Measurements from ENCODE around the gene STUB1. TPM values are rescaled to one million over a fixed set of nuclear protein-coding genes. Genes with fewer than 3 reads are reported as not detected.
A peak's percentile ranks its signal among the peaks of the same experiment; 100 is the strongest.

Gene STUB1
- total RNA-seq, 6 experiments from 2014 or later = 128 to 161 (median 141) TPM

DNA sequence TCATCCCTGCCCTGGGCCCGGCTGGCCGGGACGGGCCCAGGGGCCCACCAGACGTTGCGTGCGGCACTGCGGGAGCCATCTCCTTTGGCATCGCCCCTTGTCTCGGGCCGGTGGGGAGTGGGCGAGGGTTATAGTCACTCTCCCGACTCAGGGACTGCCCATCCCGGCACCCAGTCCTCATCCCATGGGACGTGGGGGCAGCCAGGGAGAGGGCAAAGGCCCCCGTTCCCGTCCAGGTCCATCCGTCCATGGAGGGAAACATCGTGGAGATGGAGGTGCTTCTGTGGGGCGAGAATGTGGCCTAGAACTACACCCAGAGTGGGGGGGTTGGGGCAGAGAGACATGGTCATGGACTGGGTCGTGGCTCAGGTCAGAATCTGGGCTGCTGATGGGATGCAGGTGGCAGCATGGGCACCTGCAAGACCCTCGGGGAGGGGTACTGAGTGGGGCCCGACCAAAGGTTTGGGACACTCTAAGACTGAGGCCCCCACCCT is 33.5 kb upstream of the STUB1 start:
- Mint-ChIP-seq H3K27ac (no peak overlapping the region; the same call in 1 of the 2 replicates), H3K4me1 (ENCODE audit: low read depth) (0 out of 2 replicates have a peak, but pooled peaks cover 5% of the 10 kb centered on the region), H3K36me3 (ENCODE audit: low read depth) (no peaks in the 10 kb centered on the region), H3K27me3 (ENCODE audit: insufficient read depth) (peaks cover 3% of the 10 kb centered on the region), H3K9me3 (no peaks in the 10 kb centered on the region), H3K4me3 (no peak overlapping the region)
- TF ChIP-seq CTCF (IDR thresholded peaks at IDR 0.05) = no peak
- no peak for DNase-seq

- Mint-ChIP-seq H3K4me1 (ENCODE audit: low read depth) (0 out of 2 replicates have a peak, but pooled peaks cover 5% of the 10 kb centered on the region), H3K9me3 (no peaks in the 10 kb centered on the region), H3K4me3 (no peak overlapping the region; the same call in 1 of the 2 replicates), H3K27ac (no peak overlapping the region), H3K27me3 (ENCODE audit: insufficient read depth) (peaks cover 3% of the 10 kb centered on the region), H3K36me3 (ENCODE audit: low read depth) (no peaks in the 10 kb centered on the region)
- DNase-seq = no peak
- no peak for TF ChIP-seq CTCF (IDR thresholded peaks at IDR 0.05)
Measured at GRCh38 chr16:647173-647902, 32.9 kb upstream of the STUB1 start.

GRCh38 chr16:648071-648780 is 32.0 kb upstream of the STUB1 start:
- Mint-ChIP-seq H3K27me3 (ENCODE audit: insufficient read depth) (peaks cover 3% of the 10 kb centered on the region), H3K4me1 (ENCODE audit: low read depth) (0 out of 2 replicates have a peak, but pooled peaks cover 5% of the 10 kb centered on the region), H3K36me3 (ENCODE audit: low read depth) (no peaks in the 10 kb centered on the region), H3K27ac (peak overlapping the region; percentile 88), H3K9me3 (no peaks in the 10 kb centered on the region), H3K4me3 (peak overlapping the region; percentile 89)
- peak; percentile 67 for TF ChIP-seq CTCF (IDR thresholded peaks at IDR 0.05)
- DNase-seq = no peak

GRCh38 chr16:648781-649589 is 31.2 kb upstream of the STUB1 start, which contains the start of gene WDR90:
Gene WDR90, plus strand, starts transcription at chr16:649365. Its CDS starts 52 bp downstream, at chr16:649417.
- no peak for TF ChIP-seq CTCF (IDR thresholded peaks at IDR 0.05)
- Mint-ChIP-seq H3K27me3 (ENCODE audit: insufficient read depth) (peaks cover 3% of the 10 kb centered on the region), H3K4me3 (peak within 1 kb of the TSS; percentile 89), H3K36me3 (ENCODE audit: low read depth) (no peaks in the 10 kb centered on the region), H3K27ac (peak within 1 kb of the TSS; percentile 88), H3K9me3 (no peaks in the 10 kb centered on the region), H3K4me1 (ENCODE audit: low read depth) (0 out of 2 replicates have a peak, but pooled peaks cover 5% of the 10 kb centered on the region)
- DNase-seq = peak; percentile 80

- Mint-ChIP-seq H3K4me3 (peak overlapping the region; percentile 74), H3K27ac (peak overlapping the region; percentile 54; the same call in 1 of the 2 replicates), H3K27me3 (ENCODE audit: insufficient read depth) (peaks cover 2% of the 10 kb centered on the region), H3K9me3 (no peaks in the 10 kb centered on the region), H3K4me1 (ENCODE audit: low read depth) (0 out of 2 replicates have a peak, but pooled peaks cover 5% of the 10 kb centered on the region), H3K36me3 (ENCODE audit: low read depth) (no peaks in the 10 kb centered on the region)
- no peak for TF ChIP-seq CTCF (IDR thresholded peaks at IDR 0.05)
- no peak for DNase-seq
Measured at GRCh38 chr16:649631-650030, 30.6 kb upstream of the STUB1 start.

Measured in HFFc6 (cell line).